ENCODE measurements around the gene EXOC6B. TPM values are rescaled to one million over a fixed set of nuclear protein-coding genes. Genes with fewer than 3 reads are reported as not detected.

Gene EXOC6B
- total RNA-seq, 2 donors from 2014 or later = 11.7 to 12.9 TPM

GRCh38 chr2:72607189-72607588 is 218.6 kb downstream of the EXOC6B start:
- intact Hi-C loops (cut with DNase I) = no loop called here
- 88 to 98% methylated on average over 2 of the region's 2 CpGs for WGBS, 2 donors
- DNase-seq (no peak), ATAC-seq (no peak)
- Histone ChIP-seq H3K27me3 (no peaks in the 10 kb centered on the region), H3K9me3 (no peaks in the 10 kb centered on the region), H3K36me3 (replicated peaks in 1 of 2; ENCODE audit: insufficient read depth in 1 of 2, low read depth in 2 of 2) (no peaks in the 10 kb centered on the region), H3K27ac (no peak overlapping the region), H3K4me1 (no peaks in the 10 kb centered on the region), H3K4me3 (no peak overlapping the region)
- TF ChIP-seq CTCF (IDR thresholded peaks at IDR 0.05) (no peak), POLR2A (IDR thresholded peaks at IDR 0.05) (no peak)

- 56 to 60% methylated on average over 3 of the region's 3 CpGs for WGBS, 2 donors
- TF ChIP-seq CTCF (IDR thresholded peaks at IDR 0.05) (peak in 6 of 7 experiments; percentile 43 to 67 (median 48)), POLR2A (IDR thresholded peaks at IDR 0.05) (no peak)
- H3K36me3 ChIP-seq (replicated peaks in 1 of 2; ENCODE audit: insufficient read depth in 1 of 2, low read depth in 2 of 2) = no peaks in the 10 kb centered on the region
- H3K27me3 ChIP-seq = no peaks in the 10 kb centered on the region
- DNase-seq (no peak), ATAC-seq (no peak)
- H3K4me1 ChIP-seq = no peaks in the 10 kb centered on the region
- no peak overlapping the region for H3K27ac ChIP-seq
- H3K9me3 ChIP-seq = no peaks in the 10 kb centered on the region
- intact Hi-C loops (cut with DNase I) = no loop called here
- H3K4me3 ChIP-seq = no peak overlapping the region
These were observed 219.9 kb downstream of the EXOC6B start for GRCh38 chr2:72605836-72606442.

GRCh38 chr2:72604468-72604867 is 221.4 kb downstream of the EXOC6B start:
- Histone ChIP-seq H3K36me3 (replicated peaks in 1 of 2; ENCODE audit: insufficient read depth in 1 of 2, low read depth in 2 of 2) (no peaks in the 10 kb centered on the region), H3K4me3 (no peak overlapping the region), H3K9me3 (no peaks in the 10 kb centered on the region), H3K27ac (no peak overlapping the region), H3K27me3 (no peaks in the 10 kb centered on the region), H3K4me1 (no peaks in the 10 kb centered on the region)
- ATAC-seq (no peak), DNase-seq (no peak)
- TF ChIP-seq POLR2A (IDR thresholded peaks at IDR 0.05) (no peak), CTCF (IDR thresholded peaks at IDR 0.05) (no peak)
- intact Hi-C loops (cut with DNase I) = no loop called here

GRCh38 chr2:72603481-72603880 is 222.4 kb downstream of the EXOC6B start:
- intact Hi-C loops (cut with DNase I) = no loop called here
- H3K27ac ChIP-seq = no peak overlapping the region
- WGBS, 2 donors = 73 to 95% methylated on average over 2 of the region's 2 CpGs
- ATAC-seq (no peak), DNase-seq (no peak)
- no peaks in the 10 kb centered on the region for H3K27me3 ChIP-seq
- no peaks in the 10 kb centered on the region for H3K4me1 ChIP-seq
- H3K9me3 ChIP-seq = no peaks in the 10 kb centered on the region
- no peak for TF ChIP-seq CTCF (IDR thresholded peaks at IDR 0.05)
- no peak for TF ChIP-seq POLR2A (IDR thresholded peaks at IDR 0.05)
- no peak overlapping the region for H3K4me3 ChIP-seq
- H3K36me3 ChIP-seq (replicated peaks in 1 of 2; ENCODE audit: insufficient read depth in 1 of 2, low read depth in 2 of 2) = no peaks in the 10 kb centered on the region

GRCh38 chr2:72602711-72603110 is 223.1 kb downstream of the EXOC6B start:
- intact Hi-C loops (cut with DNase I) = no loop called here
- ATAC-seq = no peak
- TF ChIP-seq POLR2A (IDR thresholded peaks at IDR 0.05) (no peak), CTCF (IDR thresholded peaks at IDR 0.05) (no peak)
- Histone ChIP-seq H3K4me1 (no peaks in the 10 kb centered on the region), H3K9me3 (no peaks in the 10 kb centered on the region), H3K4me3 (no peak overlapping the region), H3K36me3 (replicated peaks in 1 of 2; ENCODE audit: insufficient read depth in 1 of 2, low read depth in 2 of 2) (no peaks in the 10 kb centered on the region), H3K27me3 (no peaks in the 10 kb centered on the region), H3K27ac (no peak overlapping the region)
- WGBS, 2 donors = 88 to 93% methylated on average over 3 of the region's 3 CpGs
- DNase-seq = no peak

All from body of pancreas (tissue), 4 donors.